ENCODE results near the gene CCNG1. TPM values are rescaled to one million over a fixed set of nuclear protein-coding genes. Genes with fewer than 3 reads are reported as not detected.

The CCNG1 gene
- total RNA-seq, 4 donors from 2014 or later: 155 to 203 (median 187) TPM

GRCh38 chr5:163447191-163447590, 9.8 kb downstream of the CCNG1 start:
- no peak for TF ChIP-seq CTCF (IDR thresholded peaks at IDR 0.05; ENCODE audit: low read depth)

- TF ChIP-seq CTCF (IDR thresholded peaks at IDR 0.05; ENCODE audit: low read depth): no peak
Observed at GRCh38 chr5:163447875-163448274, 10.5 kb downstream of the CCNG1 start.

- TF ChIP-seq CTCF (IDR thresholded peaks at IDR 0.05; ENCODE audit: low read depth): no peak
Observed at GRCh38 chr5:163448491-163448890, 11.1 kb downstream of the CCNG1 start.

GRCh38 chr5:163451489-163451888, 14.1 kb downstream of the CCNG1 start:
- no peak for TF ChIP-seq CTCF (IDR thresholded peaks at IDR 0.05; ENCODE audit: low read depth)

- no peak for TF ChIP-seq CTCF (IDR thresholded peaks at IDR 0.05; ENCODE audit: low read depth)
Observed at GRCh38 chr5:163453705-163454104, 16.3 kb downstream of the CCNG1 start.

GRCh38 chr5:163456029-163456589, 18.7 kb downstream of the CCNG1 start:
- TF ChIP-seq CTCF (IDR thresholded peaks at IDR 0.05; ENCODE audit: low read depth): no peak

GRCh38 chr5:163456840-163457239, 19.4 kb downstream of the CCNG1 start:
- no peak for TF ChIP-seq CTCF (IDR thresholded peaks at IDR 0.05; ENCODE audit: low read depth)
